Fibroblast of the aortic adventitia (primary cell): ENCODE results near the gene NEURL3. TPM values are rescaled to one million over a fixed set of nuclear protein-coding genes. Genes with fewer than 3 reads are reported as not detected.

Source experiments
- DNase-seq: peaks from one replicate; pipeline ENCODE4 v3.0.0-alpha.2; 2010; ENCODE audit warnings: low read depth
- H3K4me3 ChIP-seq: 2 replicates; pipeline ENCODE4 v1.5.1; 2011; ENCODE audit warnings: low read depth, mild to moderate bottlenecking, control low read depth, low read length, moderate library complexity
- total RNA-seq: library from RNA; depleted of rRNA; stranded (reverse); fragments of >200 nt; gene quantifications from 2 replicates; pipeline ENCODE4 v1.2.3, GENCODE V29; 2012; ENCODE audit warnings: low replicate concordance
- TF ChIP-seq, protein P1 (sequence below): IDR thresholded peaks from 2 replicates; pipeline ENCODE4 v1.5.1; 2011; ENCODE audit warnings: mild to moderate bottlenecking, low read length, control low read depth, inconsistent platforms; ENCODE audit not compliant: insufficient read depth

NEURL3 gene
- total RNA-seq, 1 donor, result not detected

DNA sequence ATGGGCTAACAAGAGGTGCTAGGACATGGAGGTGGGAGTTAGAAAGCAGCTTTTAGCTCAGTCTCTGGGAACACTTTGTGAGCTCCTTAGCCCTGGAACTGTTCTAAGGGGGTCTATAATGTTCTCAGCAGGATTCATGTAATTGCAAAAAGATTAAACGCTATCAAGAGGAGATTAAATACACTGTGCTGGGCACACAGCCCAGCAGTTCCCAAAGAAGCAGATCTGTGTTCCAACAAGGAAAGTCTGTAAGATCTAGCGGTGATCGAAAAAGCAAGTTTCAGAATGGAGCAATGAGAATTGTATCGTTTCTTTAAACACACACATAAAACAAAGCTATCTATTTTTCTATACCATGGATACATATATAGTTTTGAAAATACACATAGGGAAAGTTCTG lies 29.0 kb upstream of the NEURL3 start:
- H3K4me3 ChIP-seq, result no peak overlapping the region
- TF ChIP-seq, protein P1, sequence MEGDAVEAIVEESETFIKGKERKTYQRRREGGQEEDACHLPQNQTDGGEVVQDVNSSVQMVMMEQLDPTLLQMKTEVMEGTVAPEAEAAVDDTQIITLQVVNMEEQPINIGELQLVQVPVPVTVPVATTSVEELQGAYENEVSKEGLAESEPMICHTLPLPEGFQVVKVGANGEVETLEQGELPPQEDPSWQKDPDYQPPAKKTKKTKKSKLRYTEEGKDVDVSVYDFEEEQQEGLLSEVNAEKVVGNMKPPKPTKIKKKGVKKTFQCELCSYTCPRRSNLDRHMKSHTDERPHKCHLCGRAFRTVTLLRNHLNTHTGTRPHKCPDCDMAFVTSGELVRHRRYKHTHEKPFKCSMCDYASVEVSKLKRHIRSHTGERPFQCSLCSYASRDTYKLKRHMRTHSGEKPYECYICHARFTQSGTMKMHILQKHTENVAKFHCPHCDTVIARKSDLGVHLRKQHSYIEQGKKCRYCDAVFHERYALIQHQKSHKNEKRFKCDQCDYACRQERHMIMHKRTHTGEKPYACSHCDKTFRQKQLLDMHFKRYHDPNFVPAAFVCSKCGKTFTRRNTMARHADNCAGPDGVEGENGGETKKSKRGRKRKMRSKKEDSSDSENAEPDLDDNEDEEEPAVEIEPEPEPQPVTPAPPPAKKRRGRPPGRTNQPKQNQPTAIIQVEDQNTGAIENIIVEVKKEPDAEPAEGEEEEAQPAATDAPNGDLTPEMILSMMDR, result no peak
- peak; percentile 47 for DNase-seq

GRCh38 chr2:96533292-96534073 lies 28.3 kb upstream of the NEURL3 start:
- no peak overlapping the region for H3K4me3 ChIP-seq
- TF ChIP-seq, protein P1, result no peak
- peak; percentile 96 for DNase-seq

DNA sequence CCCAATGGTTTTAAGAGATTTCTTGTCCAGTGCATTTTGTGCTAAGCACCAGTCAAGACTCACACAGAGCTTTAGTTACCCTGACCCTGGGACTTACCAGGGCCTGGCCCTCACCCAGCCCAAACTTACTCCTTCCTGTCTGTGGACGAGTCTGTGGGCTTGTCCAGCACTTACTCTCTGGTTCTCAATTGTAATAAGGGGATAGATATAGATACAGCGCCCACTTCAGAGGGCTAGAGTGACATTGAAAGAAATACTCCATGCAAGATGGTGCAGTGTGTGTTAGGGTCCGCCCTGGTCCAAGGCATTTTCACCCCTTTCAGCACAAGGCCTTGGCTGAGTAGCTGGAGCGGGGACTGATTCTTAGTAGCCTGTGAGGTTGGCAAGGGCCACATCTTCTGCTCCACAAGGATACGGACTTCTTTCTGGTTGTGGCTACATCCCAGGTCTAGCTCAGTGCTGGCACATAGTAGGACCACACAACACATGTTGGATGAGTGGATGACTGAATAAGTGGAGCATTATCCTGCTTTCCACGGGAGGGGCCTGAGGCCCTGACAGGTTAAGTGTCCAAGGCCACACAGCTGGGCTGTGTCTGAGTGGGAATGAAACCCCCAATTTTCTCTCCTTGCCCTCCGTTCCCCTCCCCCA lies 27.6 kb upstream of the NEURL3 start:
- no peak for DNase-seq
- TF ChIP-seq, protein P1, result no peak
- H3K4me3 ChIP-seq, result no peak overlapping the region

- H3K4me3 ChIP-seq, result peak overlapping the region; percentile 31
- DNase-seq, result peak; percentile 100
- TF ChIP-seq, protein P1, result no peak
These were observed 26.8 kb upstream of the NEURL3 start for GRCh38 chr2:96531872-96532505.

DNA sequence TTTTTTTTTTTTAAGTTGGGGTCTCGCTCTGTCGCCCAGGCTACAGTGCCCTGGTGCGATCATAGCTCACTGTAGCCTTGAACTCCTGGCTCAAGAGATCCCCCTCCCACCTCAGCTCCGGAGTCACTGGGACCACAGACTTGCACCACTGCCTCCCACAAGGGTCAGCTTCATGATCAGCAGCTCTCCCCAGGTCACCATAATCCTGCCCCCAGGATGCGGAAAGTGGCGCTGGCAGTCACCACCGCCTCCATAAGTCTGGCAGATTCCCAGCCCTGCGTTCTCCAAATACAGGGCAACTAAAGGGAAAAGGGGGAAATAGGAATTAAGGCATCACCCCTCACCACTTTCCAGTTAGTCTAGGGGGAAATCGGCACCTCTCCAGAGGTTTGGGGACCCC lies 26.2 kb upstream of the NEURL3 start:
- TF ChIP-seq, protein P1, result no peak
- no peak overlapping the region for H3K4me3 ChIP-seq
- no peak for DNase-seq

GRCh38 chr2:96530474-96531357 lies 25.6 kb upstream of the NEURL3 start:
- TF ChIP-seq, protein P1, result no peak
- no peak for DNase-seq
- no peak overlapping the region for H3K4me3 ChIP-seq
